ENCODE data around the gene DMRTA2. TPM values are rescaled to one million over a fixed set of nuclear protein-coding genes. Genes with fewer than 3 reads are reported as not detected.

DMRTA2 gene
- total RNA-seq, 1 donor: under 0.01 TPM

DNA sequence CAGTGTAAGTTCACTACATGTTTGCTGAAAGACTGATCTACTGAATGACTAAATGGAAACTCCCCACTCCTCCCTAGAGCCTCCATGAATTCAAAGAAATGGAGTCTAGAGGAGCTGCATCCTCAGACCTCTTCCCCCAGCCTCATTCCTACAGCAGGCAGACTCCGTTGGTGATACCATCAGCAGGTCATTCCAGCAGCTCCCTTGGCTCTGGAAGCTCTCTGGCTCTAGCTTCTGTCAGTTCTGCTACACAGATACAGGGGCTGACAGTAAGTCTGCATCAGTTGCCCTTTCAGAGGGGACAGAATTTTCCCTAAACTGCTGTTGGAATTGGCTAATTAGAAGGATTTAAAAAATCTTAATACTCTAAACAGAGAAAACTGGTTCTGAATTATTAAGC, 31.7 kb upstream of the DMRTA2 start:
- no peaks in the 10 kb centered on the region for H4K20me1 ChIP-seq (ENCODE audit: insufficient read depth, low read length)
- H3K4me2 ChIP-seq (ENCODE audit: insufficient read depth, low read length): no peak overlapping the region
- no peaks in the 10 kb centered on the region for H3K4me1 ChIP-seq (ENCODE audit: insufficient read depth, low read length)
- TF ChIP-seq, protein P1, sequence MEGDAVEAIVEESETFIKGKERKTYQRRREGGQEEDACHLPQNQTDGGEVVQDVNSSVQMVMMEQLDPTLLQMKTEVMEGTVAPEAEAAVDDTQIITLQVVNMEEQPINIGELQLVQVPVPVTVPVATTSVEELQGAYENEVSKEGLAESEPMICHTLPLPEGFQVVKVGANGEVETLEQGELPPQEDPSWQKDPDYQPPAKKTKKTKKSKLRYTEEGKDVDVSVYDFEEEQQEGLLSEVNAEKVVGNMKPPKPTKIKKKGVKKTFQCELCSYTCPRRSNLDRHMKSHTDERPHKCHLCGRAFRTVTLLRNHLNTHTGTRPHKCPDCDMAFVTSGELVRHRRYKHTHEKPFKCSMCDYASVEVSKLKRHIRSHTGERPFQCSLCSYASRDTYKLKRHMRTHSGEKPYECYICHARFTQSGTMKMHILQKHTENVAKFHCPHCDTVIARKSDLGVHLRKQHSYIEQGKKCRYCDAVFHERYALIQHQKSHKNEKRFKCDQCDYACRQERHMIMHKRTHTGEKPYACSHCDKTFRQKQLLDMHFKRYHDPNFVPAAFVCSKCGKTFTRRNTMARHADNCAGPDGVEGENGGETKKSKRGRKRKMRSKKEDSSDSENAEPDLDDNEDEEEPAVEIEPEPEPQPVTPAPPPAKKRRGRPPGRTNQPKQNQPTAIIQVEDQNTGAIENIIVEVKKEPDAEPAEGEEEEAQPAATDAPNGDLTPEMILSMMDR (IDR thresholded peaks at IDR 0.05; ENCODE audit: extremely low read depth, low read depth, low read length): no peak
- no peaks in the 10 kb centered on the region for H3K36me3 ChIP-seq (ENCODE audit: insufficient read depth, low read length)
- H3K9me3 ChIP-seq (ENCODE audit: low read depth, low read length): no peaks in the 10 kb centered on the region
- no peak overlapping the region for H3K4me3 ChIP-seq (ENCODE audit: insufficient read depth, low read length)
- H2AFZ ChIP-seq (ENCODE audit: low read length): no peak overlapping the region
- no peaks in the 10 kb centered on the region for H3K79me2 ChIP-seq (ENCODE audit: insufficient read depth, low read length)
- no peaks in the 10 kb centered on the region for H3K27me3 ChIP-seq (ENCODE audit: insufficient read depth, low read length)
- no peak for DNase-seq (ENCODE audit: insufficient read length, low spot score, missing footprints)
- H3K27ac ChIP-seq (ENCODE audit: low read depth, low read length): no peak overlapping the region

DNA sequence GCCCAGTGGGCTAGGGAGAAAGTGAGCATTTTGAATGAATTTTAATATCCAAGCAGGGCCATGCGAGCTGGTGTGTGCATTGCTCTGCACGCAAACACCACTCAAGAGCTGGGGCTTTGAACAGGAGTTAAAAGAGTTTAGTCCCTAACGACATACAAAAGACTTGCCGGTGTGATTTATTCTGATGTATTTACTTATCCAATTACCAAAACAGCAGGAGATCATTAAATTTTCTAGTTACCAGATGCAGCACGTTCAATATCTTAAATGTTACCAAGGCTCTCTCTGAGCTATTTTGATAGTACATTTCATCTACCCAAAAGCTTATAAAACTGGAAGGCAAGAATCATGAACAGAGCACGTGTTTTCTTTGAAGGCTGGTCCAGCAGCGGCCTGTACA, 30.0 kb upstream of the DMRTA2 start:
- TF ChIP-seq, protein P1 (IDR thresholded peaks at IDR 0.05; ENCODE audit: extremely low read depth, low read depth, low read length): no peak
- Histone ChIP-seq H3K79me2 (ENCODE audit: insufficient read depth, low read length) (no peaks in the 10 kb centered on the region), H3K4me3 (ENCODE audit: insufficient read depth, low read length) (no peak overlapping the region), H3K36me3 (ENCODE audit: insufficient read depth, low read length) (no peaks in the 10 kb centered on the region), H2AFZ (ENCODE audit: low read length) (no peak overlapping the region), H3K9me3 (ENCODE audit: low read depth, low read length) (no peaks in the 10 kb centered on the region), H3K27me3 (ENCODE audit: insufficient read depth, low read length) (no peaks in the 10 kb centered on the region), H4K20me1 (ENCODE audit: insufficient read depth, low read length) (no peaks in the 10 kb centered on the region), H3K27ac (ENCODE audit: low read depth, low read length) (no peak overlapping the region), H3K4me1 (ENCODE audit: insufficient read depth, low read length) (peaks cover 4% of the 10 kb centered on the region), H3K4me2 (ENCODE audit: insufficient read depth, low read length) (no peak overlapping the region)
- no peak for DNase-seq (ENCODE audit: insufficient read length, low spot score, missing footprints)

DNA sequence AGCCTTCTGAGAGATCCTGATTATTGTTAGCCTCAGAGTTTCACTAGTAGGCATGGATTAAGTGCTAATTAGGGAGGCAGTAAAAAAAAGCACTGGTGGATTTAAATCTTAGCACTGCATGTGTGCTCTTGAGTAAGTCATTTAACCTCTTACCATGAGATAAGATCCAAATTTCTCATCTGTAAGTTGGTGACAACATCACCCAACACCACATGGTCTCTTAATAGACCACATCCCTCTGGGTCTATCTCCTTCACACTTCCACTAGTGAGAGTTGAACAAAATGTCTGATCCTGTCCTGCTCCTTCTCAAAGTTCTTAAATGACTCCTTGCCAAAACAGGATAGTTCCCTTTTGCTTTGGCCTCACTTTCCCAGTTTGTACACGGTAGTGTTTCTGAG, 29.5 kb upstream of the DMRTA2 start:
- H3K4me3 ChIP-seq (ENCODE audit: insufficient read depth, low read length): no peak overlapping the region
- no peak overlapping the region for H3K4me2 ChIP-seq (ENCODE audit: insufficient read depth, low read length)
- H3K36me3 ChIP-seq (ENCODE audit: insufficient read depth, low read length): no peaks in the 10 kb centered on the region
- H3K9me3 ChIP-seq (ENCODE audit: low read depth, low read length): no peaks in the 10 kb centered on the region
- TF ChIP-seq, protein P1 (IDR thresholded peaks at IDR 0.05; ENCODE audit: extremely low read depth, low read depth, low read length): no peak
- peaks cover 7% of the 10 kb centered on the region for H3K4me1 ChIP-seq (ENCODE audit: insufficient read depth, low read length)
- no peak overlapping the region for H3K27ac ChIP-seq (ENCODE audit: low read depth, low read length)
- no peaks in the 10 kb centered on the region for H4K20me1 ChIP-seq (ENCODE audit: insufficient read depth, low read length)
- no peak overlapping the region for H2AFZ ChIP-seq (ENCODE audit: low read length)
- DNase-seq (ENCODE audit: insufficient read length, low spot score, missing footprints): no peak
- H3K27me3 ChIP-seq (ENCODE audit: insufficient read depth, low read length): no peaks in the 10 kb centered on the region
- H3K79me2 ChIP-seq (ENCODE audit: insufficient read depth, low read length): no peaks in the 10 kb centered on the region

DNA sequence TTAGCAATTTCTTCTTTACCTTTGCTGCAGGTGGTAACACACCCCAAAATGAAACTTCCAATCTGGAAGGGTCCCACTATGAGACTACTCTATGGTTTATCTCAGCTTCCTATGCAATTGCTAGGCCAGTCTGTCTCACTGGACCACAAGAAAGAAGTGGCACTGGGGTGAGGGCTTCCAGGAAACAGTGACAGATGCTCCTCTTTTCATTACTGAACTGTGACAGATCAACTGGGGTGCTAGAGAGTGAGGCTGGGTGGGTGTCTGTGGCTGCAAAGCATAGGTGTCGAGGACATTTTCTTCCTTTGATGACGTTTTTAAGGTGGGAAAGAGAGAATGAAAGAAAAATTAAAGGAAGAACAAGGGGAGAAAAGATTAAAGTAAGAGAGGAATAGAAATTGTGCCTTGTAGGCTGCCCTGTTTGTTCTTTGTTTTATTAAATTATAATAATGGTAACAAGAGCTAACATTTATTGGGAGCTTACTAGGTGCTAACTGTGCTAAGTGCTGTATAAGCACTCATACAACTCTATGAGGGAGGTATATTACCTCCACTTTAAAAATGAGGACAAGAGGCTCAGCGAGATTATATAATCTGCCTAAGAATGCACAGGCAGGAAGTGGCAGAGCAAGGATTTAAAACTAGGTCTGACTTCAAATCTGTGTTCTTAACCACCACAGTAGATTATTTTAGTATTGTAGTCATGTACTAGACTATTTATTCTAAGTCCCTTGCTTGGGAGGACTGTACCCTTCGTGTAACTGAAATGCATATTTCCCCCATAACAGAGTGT, 27.8 kb upstream of the DMRTA2 start:
- peaks cover 7% of the 10 kb centered on the region for H3K4me1 ChIP-seq (ENCODE audit: insufficient read depth, low read length)
- no peak overlapping the region for H3K4me2 ChIP-seq (ENCODE audit: insufficient read depth, low read length)
- no peak overlapping the region for H3K4me3 ChIP-seq (ENCODE audit: insufficient read depth, low read length)
- no peak overlapping the region for H3K27ac ChIP-seq (ENCODE audit: low read depth, low read length)
- H3K9me3 ChIP-seq (ENCODE audit: low read depth, low read length): no peaks in the 10 kb centered on the region
- no peaks in the 10 kb centered on the region for H3K36me3 ChIP-seq (ENCODE audit: insufficient read depth, low read length)
- H4K20me1 ChIP-seq (ENCODE audit: insufficient read depth, low read length): no peaks in the 10 kb centered on the region
- DNase-seq (ENCODE audit: insufficient read length, low spot score, missing footprints): no peak
- H3K79me2 ChIP-seq (ENCODE audit: insufficient read depth, low read length): no peaks in the 10 kb centered on the region
- H2AFZ ChIP-seq (ENCODE audit: low read length): no peak overlapping the region
- TF ChIP-seq, protein P1 (IDR thresholded peaks at IDR 0.05; ENCODE audit: extremely low read depth, low read depth, low read length): no peak
- no peaks in the 10 kb centered on the region for H3K27me3 ChIP-seq (ENCODE audit: insufficient read depth, low read length)

All from osteoblast (primary cell).